ENCODE measurements around the gene IL33.

- TF ChIP-seq CTCF (IDR thresholded peaks at IDR 0.05; ENCODE audit: poor library complexity, severe bottlenecking) (no peak), POLR2AphosphoS5 (IDR thresholded peaks at IDR 0.05) (no peak), EP300 (conservative IDR thresholded peaks at IDR 0.05; ENCODE audit: poor library complexity, severe bottlenecking) (no peak), EZH2 (IDR thresholded peaks at IDR 0.05; ENCODE audit: borderline replicate concordance, insufficient read depth, low read length, poor library complexity, severe bottlenecking) (no peak), REST (IDR thresholded peaks at IDR 0.05; ENCODE audit: borderline replicate concordance) (no peak), TAF1 (IDR thresholded peaks at IDR 0.05; ENCODE audit: low read depth) (no peak), RAD21 (conservative IDR thresholded peaks at IDR 0.05) (no peak), MXI1 (conservative IDR thresholded peaks at IDR 0.05; ENCODE audit: poor library complexity, severe bottlenecking) (no peak)
Measured at GRCh38 chr9:6272229-6272598, 56.6 kb downstream of the IL33 start.
